ENCODE results near the gene LYST.

- TF ChIP-seq POLR2A (IDR thresholded peaks at IDR 0.05; ENCODE audit: low read depth, low read length) (no peak), CTCF (conservative IDR thresholded peaks at IDR 0.05; ENCODE audit: low read depth, low read length) (no peak), RAD21 (IDR thresholded peaks at IDR 0.05; ENCODE audit: low read length) (no peak), CEBPB (IDR thresholded peaks at IDR 0.05; ENCODE audit: low read depth, low read length) (no peak), RFX5 (IDR thresholded peaks at IDR 0.05; ENCODE audit: low read depth, low read length) (no peak), ELK1 (IDR thresholded peaks at IDR 0.05; ENCODE audit: borderline replicate concordance, low read depth, low read length) (no peak), SMC3 (IDR thresholded peaks at IDR 0.05; ENCODE audit: low read depth, low read length) (no peak), MAZ (IDR thresholded peaks at IDR 0.05; ENCODE audit: borderline replicate concordance, low read depth, low read length) (no peak), BHLHE40 (IDR thresholded peaks at IDR 0.05; ENCODE audit: low read depth, low read length) (no peak), MXI1 (IDR thresholded peaks at IDR 0.05; ENCODE audit: borderline replicate concordance, low read depth, low read length) (no peak)
Observed at GRCh38 chr1:235703506-235703905, 163.2 kb downstream of the LYST start.

Data from IMR-90 (cell line).